Smooth muscle cell (in vitro differentiated cells): ENCODE measurements around the gene DNHD1. TPM values are rescaled to one million over a fixed set of nuclear protein-coding genes. Genes with fewer than 3 reads are reported as not detected.

Experiments used
- DNase-seq: peaks from one replicate; lab custom pipeline; 2025; ENCODE audit not compliant: unreplicated experiment; lab: John Stamatoyannopoulos, UW
- H2AFZ ChIP-seq: fragments of 200-600 bp; sonication (generic); 2 replicates; pipeline ENCODE4 v1.6.0; 2016; ENCODE audit warnings: antibody characterized with exemption, low read depth, mild to moderate bottlenecking
- H3F3A ChIP-seq: fragments of 200-600 bp; sonication (generic); 2 replicates; pipeline ENCODE4 v1.6.0; 2017; ENCODE audit warnings: antibody characterized with exemption, low read depth
- H3K27ac ChIP-seq: fragments of 200-600 bp; sonication (generic); 2 replicates; pipeline ENCODE4 v1.5.1; 2016; ENCODE audit warnings: low read depth, mild to moderate bottlenecking
- H3K27me3 ChIP-seq: fragments of 200-600 bp; sonication (generic); 2 replicates; pipeline ENCODE4 v1.6.1; 2016; ENCODE audit warnings: low read depth, mild to moderate bottlenecking
- H3K36me3 ChIP-seq: fragments of 200-600 bp; sonication (generic); 2 replicates; pipeline ENCODE4 v1.5.1; 2016; ENCODE audit warnings: low read depth
- H3K4me1 ChIP-seq: fragments of 200-600 bp; sonication (generic); 2 replicates; pipeline ENCODE4 v1.5.1; 2016; ENCODE audit warnings: low read depth
- H3K4me2 ChIP-seq: fragments of 200-600 bp; sonication (generic); 2 replicates; pipeline ENCODE4 v1.6.0; 2016; ENCODE audit warnings: mild to moderate bottlenecking
- H3K4me3 ChIP-seq: fragments of 200-600 bp; sonication (generic); 2 replicates; pipeline ENCODE4 v1.5.1; 2016; ENCODE audit warnings: mild to moderate bottlenecking
- H3K79me2 ChIP-seq: fragments of 200-600 bp; sonication (generic); 2 replicates; pipeline ENCODE4 v1.6.0; 2016; ENCODE audit warnings: low read depth, mild to moderate bottlenecking
- H3K9ac ChIP-seq: fragments of 200-600 bp; sonication (generic); 2 replicates; pipeline ENCODE4 v1.6.0; 2016; ENCODE audit warnings: low read depth
- H3K9me3 ChIP-seq: fragments of 200-600 bp; sonication (generic); replicated peaks from 2 replicates; pipeline ENCODE4 v1.5.1; 2016; ENCODE audit warnings: low read depth
- H4K20me1 ChIP-seq: fragments of 200-600 bp; sonication (generic); 2 replicates; pipeline ENCODE4 v1.6.0; 2016; ENCODE audit warnings: low read depth
- WGBS: methylation state at CpG from one replicate; pipeline ENCODE4 v1.1.7; 2016; ENCODE audit warnings: low lambda C conversion rate; 5-methylcytosine and 5-hydroxymethylcytosine counted together
- polyA plus RNA-seq: library from polyadenylated mRNA; unstranded; fragments of >200 nt; fragmentation: Nextera tagmentation; extraction: Ambion mirVana; gene quantifications from 2 replicates; pipeline ENCODE4 v1.2.1, GENCODE V29; 2016
- total RNA-seq: library from RNA; depleted of rRNA; stranded (reverse); fragments of >200 nt; gene quantifications from 2 replicates; pipeline ENCODE4 v1.2.3, GENCODE V29; 2014
- TF ChIP-seq, protein P1 (sequence below): fragments of 200-600 bp; sonication (generic); IDR thresholded peaks from 2 replicates; pipeline ENCODE4 v1.5.1; 2017; ENCODE audit warnings: borderline replicate concordance, mild to moderate bottlenecking, antibody characterized with exemption; ENCODE audit not compliant: insufficient read depth, poor library complexity, severe bottlenecking

The DNHD1 gene
- total and polyA plus RNA-seq, 2 experiments from 2014 or later: 5.5 to 9.1 TPM

DNA sequence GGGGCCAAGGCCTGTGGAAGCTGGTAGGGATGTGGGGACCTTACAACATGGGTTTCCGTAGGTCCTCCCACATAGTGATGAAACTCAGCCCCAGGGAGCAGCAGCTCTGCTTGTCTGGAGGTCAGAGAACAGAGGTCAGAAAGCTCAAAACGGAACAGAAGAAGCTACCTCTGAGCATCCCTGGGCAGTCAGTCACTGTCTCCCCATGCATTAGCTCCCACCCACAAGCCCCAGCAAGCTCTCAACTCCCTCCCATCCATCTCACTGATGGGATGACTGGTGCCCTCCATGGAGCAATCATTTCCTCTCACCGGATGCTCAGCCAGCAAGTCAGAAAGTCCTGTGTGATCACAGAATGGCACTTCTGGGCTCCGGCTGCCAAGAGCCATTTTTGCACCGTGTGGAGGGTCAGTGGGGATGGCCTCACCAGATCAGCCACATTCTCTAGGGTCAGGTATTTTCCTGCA, 120.3 kb downstream of the DNHD1 start:
- H3K9ac ChIP-seq: no peak overlapping the region

GRCh38 chr11:6618117-6619003, 121.3 kb downstream of the DNHD1 start:
- no peaks in the 10 kb centered on the region for H4K20me1 ChIP-seq
- 42% methylated on average over 15 of the region's 15 CpGs for WGBS
- H3K27ac ChIP-seq: peak overlapping the region; percentile 74
- H3K4me2 ChIP-seq: peak overlapping the region; percentile 98
- no peaks in the 10 kb centered on the region for H3K79me2 ChIP-seq
- H3K36me3 ChIP-seq: no peaks in the 10 kb centered on the region
- no peaks in the 10 kb centered on the region for H3K9me3 ChIP-seq
- H2AFZ ChIP-seq: peak overlapping the region; percentile 81
- H3F3A ChIP-seq: peaks cover 12% of the 10 kb centered on the region
- H3K4me3 ChIP-seq: peak overlapping the region; percentile 80
- H3K9ac ChIP-seq: peak overlapping the region; percentile 92
- DNase-seq: peak; percentile 21
- H3K27me3 ChIP-seq: no peaks in the 10 kb centered on the region
- TF ChIP-seq, protein P1, sequence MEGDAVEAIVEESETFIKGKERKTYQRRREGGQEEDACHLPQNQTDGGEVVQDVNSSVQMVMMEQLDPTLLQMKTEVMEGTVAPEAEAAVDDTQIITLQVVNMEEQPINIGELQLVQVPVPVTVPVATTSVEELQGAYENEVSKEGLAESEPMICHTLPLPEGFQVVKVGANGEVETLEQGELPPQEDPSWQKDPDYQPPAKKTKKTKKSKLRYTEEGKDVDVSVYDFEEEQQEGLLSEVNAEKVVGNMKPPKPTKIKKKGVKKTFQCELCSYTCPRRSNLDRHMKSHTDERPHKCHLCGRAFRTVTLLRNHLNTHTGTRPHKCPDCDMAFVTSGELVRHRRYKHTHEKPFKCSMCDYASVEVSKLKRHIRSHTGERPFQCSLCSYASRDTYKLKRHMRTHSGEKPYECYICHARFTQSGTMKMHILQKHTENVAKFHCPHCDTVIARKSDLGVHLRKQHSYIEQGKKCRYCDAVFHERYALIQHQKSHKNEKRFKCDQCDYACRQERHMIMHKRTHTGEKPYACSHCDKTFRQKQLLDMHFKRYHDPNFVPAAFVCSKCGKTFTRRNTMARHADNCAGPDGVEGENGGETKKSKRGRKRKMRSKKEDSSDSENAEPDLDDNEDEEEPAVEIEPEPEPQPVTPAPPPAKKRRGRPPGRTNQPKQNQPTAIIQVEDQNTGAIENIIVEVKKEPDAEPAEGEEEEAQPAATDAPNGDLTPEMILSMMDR: no peak
- H3K4me1 ChIP-seq: peaks cover 13% of the 10 kb centered on the region

More for the DNA sequence above, 120.3 kb downstream of the DNHD1 start:
- DNase-seq: no peak
- H3K9me3 ChIP-seq: no peaks in the 10 kb centered on the region
- H3K4me1 ChIP-seq: peaks cover 19% of the 10 kb centered on the region
- no peaks in the 10 kb centered on the region for H4K20me1 ChIP-seq
- 94% methylated on average over 5 of the region's 5 CpGs for WGBS
- H3K79me2 ChIP-seq: no peaks in the 10 kb centered on the region
- peak overlapping the region; percentile 74 for H3K27ac ChIP-seq
- TF ChIP-seq, protein P1: no peak
- no peak overlapping the region for H3K4me3 ChIP-seq
- peak overlapping the region; percentile 98 for H3K4me2 ChIP-seq
- H3F3A ChIP-seq: peaks cover 22% of the 10 kb centered on the region
- H3K36me3 ChIP-seq: no peaks in the 10 kb centered on the region
- H3K27me3 ChIP-seq: no peaks in the 10 kb centered on the region
- H2AFZ ChIP-seq: no peak overlapping the region

DNA sequence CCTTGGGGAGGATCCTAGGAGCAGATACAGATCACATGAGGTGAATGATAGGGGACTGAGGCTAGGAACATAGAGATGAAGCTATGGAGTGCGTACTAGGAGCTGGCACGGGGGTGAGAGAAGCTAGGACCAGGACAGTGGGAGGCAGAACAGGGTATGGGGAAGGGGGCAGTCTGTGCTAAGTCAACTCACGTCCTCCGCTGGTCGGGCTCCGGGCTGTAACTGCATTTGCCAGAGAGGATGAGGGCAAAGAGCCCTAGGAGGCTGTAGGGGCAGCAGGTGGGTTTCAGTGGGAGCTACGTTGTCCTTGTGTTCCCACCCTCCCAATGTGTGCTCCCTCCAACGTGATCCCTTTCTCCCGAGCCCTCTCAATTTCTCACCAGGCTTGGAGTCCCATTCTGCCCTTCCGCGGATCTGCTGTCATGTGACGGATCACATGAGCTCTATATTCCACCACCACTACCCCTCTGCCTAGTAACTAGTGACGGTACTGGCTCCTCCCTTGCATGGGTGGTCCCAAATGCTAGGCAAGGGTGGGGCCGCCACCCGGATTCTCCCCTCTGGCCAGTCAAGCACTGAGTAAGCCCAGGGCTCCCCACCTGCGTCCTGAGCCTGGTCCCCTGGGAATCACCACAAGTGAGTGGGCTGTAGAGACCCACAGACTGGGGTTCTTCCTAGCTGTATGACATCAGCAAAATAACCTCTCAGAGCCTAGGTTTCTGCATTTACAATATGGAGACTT, 122.1 kb downstream of the DNHD1 start, which contains the start of gene TPP1:
TSS of gene TPP1 (minus strand) at position 419 of the 742 bp plus-strand sequence. CDS start at position 397, 22 bp downstream.
- H3K9ac ChIP-seq: peak within 1 kb of the TSS; percentile 92
- no peaks in the 10 kb centered on the region for H4K20me1 ChIP-seq
- no peaks in the 10 kb centered on the region for H3K9me3 ChIP-seq
- no peaks in the 10 kb centered on the region for H3K36me3 ChIP-seq
- H3K27ac ChIP-seq: peak within 1 kb of the TSS; percentile 74
- no peaks in the 10 kb centered on the region for H3K27me3 ChIP-seq
- peak within 1 kb of the TSS; percentile 80 for H3K4me3 ChIP-seq
- TF ChIP-seq, protein P1: no peak
- peaks cover 13% of the 10 kb centered on the region for H3K4me1 ChIP-seq
- under 1% methylated on average over 16 of the region's 16 CpGs for WGBS
- peak; percentile 66 for DNase-seq
- H2AFZ ChIP-seq: peak within 1 kb of the TSS; percentile 81
- H3F3A ChIP-seq: peaks cover 6% of the 10 kb centered on the region
- H3K79me2 ChIP-seq: no peaks in the 10 kb centered on the region
- H3K4me2 ChIP-seq: peak within 1 kb of the TSS; percentile 98
